GM12878 (cell line): Measurements from ENCODE around the gene ARMC9. TPM values are rescaled to one million over a fixed set of nuclear protein-coding genes. Genes with fewer than 3 reads are reported as not detected.

Experiments
- ATAC-seq: fragments of 200-7000 bp; cut with Tn5 transposase; 3 replicates; pipeline ENCODE4 v1.9.1; 2020; ENCODE audit warnings: mild to moderate bottlenecking, moderate library complexity
- BruUV-seq: library from RNA; stranded (reverse); fragments of 400-500 nt; replicated peaks from 2 replicates; lab custom pipeline; 2021; lab: Mats Ljungman, UMichigan
- CTCF ChIA-PET: fragments of 300-600 bp; sonication (Branson Sonifier 250); formaldehyde crosslinking; extraction: SDS; loops from one replicate; lab custom pipeline; 2021; ENCODE audit warnings: inconsistent platforms; lab: Yijun Ruan, JAX
- POLR2A ChIA-PET: fragments of 350-600 bp; formaldehyde crosslinking; extraction: SDS; loops from one replicate; lab custom pipeline; 2021; ENCODE audit warnings: inconsistent platforms; lab: Charles Lee
- RAD21 ChIA-PET: fragments of 300-600 bp; sonication (Branson Sonifier 250); formaldehyde crosslinking; loops from one replicate; lab custom pipeline; 2023; ENCODE audit warnings: antibody characterized with exemption; ENCODE audit not compliant: unreplicated experiment; lab: Charles Lee
- SMC1A ChIA-PET: fragments of 300-600 bp; sonication (Branson Sonifier 250); formaldehyde crosslinking; loops from one replicate; lab custom pipeline; 2023; ENCODE audit not compliant: unreplicated experiment, uncharacterized antibody; lab: Charles Lee
- DNase-seq: peaks from one replicate; pipeline ENCODE4 v3.0.0-alpha.2; 2011; ENCODE audit warnings: low read depth, low spot score
- FAIRE-seq: peaks from 3 replicates; lab custom pipeline; 2011; peaks lifted over from hg19 to GRCh38; lab: Jason Lieb, UNC
- H2AFZ ChIP-seq: 2 replicates; pipeline ENCODE4 v1.6.0; 2011; ENCODE audit warnings: low read depth, low read length, control low read depth; ENCODE audit not compliant: control insufficient read depth
- H3K27ac ChIP-seq: 2 replicates; pipeline ENCODE4 v1.5.1; 2011; ENCODE audit warnings: control low read depth; ENCODE audit not compliant: control insufficient read depth, insufficient read depth
- H3K27me3 ChIP-seq, 2 experiments: replicated peaks in 1 of 2; 2 replicates each; pipeline versions ENCODE4 v1.6.0 to v1.6.1; 2011; ENCODE audit warnings: low read length in 1 of 2; ENCODE audit not compliant: control insufficient read depth in 2 of 2, insufficient read depth in 2 of 2
- H3K36me3 ChIP-seq, 2 experiments: 2 replicates each; pipeline ENCODE4 v1.5.1; 2011; ENCODE audit warnings: low read length in 1 of 2; ENCODE audit not compliant: control insufficient read depth in 2 of 2, insufficient read depth in 2 of 2
- H3K4me1 ChIP-seq: 2 replicates; pipeline ENCODE4 v1.6.1; 2011; ENCODE audit warnings: mild to moderate bottlenecking, low read length, moderate library complexity, mixed read lengths; ENCODE audit not compliant: control insufficient read depth, insufficient read depth
- H3K4me2 ChIP-seq: 2 replicates; pipeline ENCODE4 v1.6.0; 2011; ENCODE audit warnings: control low read depth; ENCODE audit not compliant: control insufficient read depth, insufficient read depth
- H3K4me3 ChIP-seq: fragments of 200-600 bp; sonication (generic); 2 replicates; pipeline ENCODE4 v1.5.1; 2016
- H3K79me2 ChIP-seq: 2 replicates; pipeline ENCODE4 v1.6.0; 2011; ENCODE audit warnings: low read length; ENCODE audit not compliant: control insufficient read depth, insufficient read depth
- H3K9ac ChIP-seq: 2 replicates; pipeline ENCODE4 v1.8.0; 2011; ENCODE audit warnings: low read length, control low read depth, mixed read lengths; ENCODE audit not compliant: control insufficient read depth, insufficient read depth
- H3K9me3 ChIP-seq: replicated peaks from 3 replicates; pipeline ENCODE4 v1.5.1; 2011; ENCODE audit warnings: mild to moderate bottlenecking, low read length; ENCODE audit not compliant: control insufficient read depth, insufficient read depth
- H4K20me1 ChIP-seq: 2 replicates; pipeline ENCODE4 v1.6.0; 2011; ENCODE audit not compliant: control insufficient read depth, insufficient read depth
- ATF7 ChIP-seq: fragments of 450-650 bp; IDR thresholded peaks from 2 replicates; pipeline ENCODE4 v1.6.1; 2016; ENCODE audit warnings: low read depth, mild to moderate bottlenecking
- BMI1 ChIP-seq: fragments of 450-650 bp; IDR thresholded peaks from 2 replicates; pipeline ENCODE4 v1.6.1; 2016; ENCODE audit warnings: mild to moderate bottlenecking, moderate library complexity, borderline replicate concordance
- KDM1A ChIP-seq: fragments of 200-600 bp; sonication (generic); IDR thresholded peaks from 2 replicates; pipeline ENCODE4 v1.6.1; 2016; ENCODE audit warnings: borderline replicate concordance
- NFIC ChIP-seq: IDR thresholded peaks from 2 replicates; pipeline ENCODE4 v1.6.1; 2012; ENCODE audit warnings: low read depth, mild to moderate bottlenecking, inconsistent platforms, low read length, moderate library complexity
- NFXL1 ChIP-seq: fragments of 450-650 bp; IDR thresholded peaks from 2 replicates; pipeline ENCODE4 v1.6.1; 2017; ENCODE audit warnings: antibody characterized with exemption, mild to moderate bottlenecking, borderline replicate concordance
- POLR2A ChIP-seq: IDR thresholded peaks from 2 replicates; pipeline ENCODE4 v1.6.1; 2011; ENCODE audit warnings: low read depth, mild to moderate bottlenecking, low read length
- ZNF24 ChIP-seq: fragments of 450-650 bp; IDR thresholded peaks from 2 replicates; pipeline ENCODE4 v1.6.1; 2017; ENCODE audit warnings: antibody characterized with exemption, mild to moderate bottlenecking
- WGBS: methylation state at CpG from one replicate; pipeline ENCODE4 v1.1.6; 2016; ENCODE audit warnings: low lambda C conversion rate; ENCODE audit not compliant: insufficient replicate concordance, insufficient coverage; ENCODE audit errors: missing lambda C conversion rate; 5-methylcytosine and 5-hydroxymethylcytosine counted together
- in situ Hi-C: fragments of 300-500 bp; cut with MboI; formaldehyde crosslinking; loops from 9 replicates; pipeline ENCODE4 v1.14.3; 2018; ENCODE audit warnings: mixed read lengths
- intact Hi-C: fragments of 100-400 bp; cut with micrococcal nuclease; formaldehyde crosslinking; loops from one replicate; pipeline ENCODE4 v1.14.2; 2022; ENCODE audit not compliant: unreplicated experiment
- polyA plus RNA-seq, 11 experiments: library from polyadenylated mRNA; depleted of rRNA in 4 of 11; unstranded in 6 of 11; stranded (reverse) in 5 of 11; fragments of >200 nt; fragmentation: Nextera tagmentation in 4 of 11; fragmentation: Illumina TruSeq in 1 of 11; extraction: Ambion mirVana in 4 of 11; extraction: Trizol in 1 of 11; gene quantifications; 1 replicate in 1 of 11; 2 replicates in 10 of 11; pipeline versions ENCODE4 v1.2.1 to v1.2.3, GENCODE V29; 2011 to 2016; ENCODE audit warnings: inconsistent platforms in 2 of 11, missing spikeins in 2 of 11, low read depth in 1 of 11
- total RNA-seq, 4 experiments: library from RNA; depleted of rRNA in 3 of 4; stranded (reverse); fragments of >200 nt in 3 of 4; fragmentation: Illumina TruSeq in 1 of 4; extraction: Trizol in 1 of 4; gene quantifications; 2 replicates each; pipeline versions ENCODE4 v1.2.1 to v1.2.3, GENCODE V29; 2013 to 2021
- TF ChIP-seq, protein P1 (sequence below): fragments of 450-650 bp; conservative IDR thresholded peaks from 2 replicates; pipeline ENCODE4 v1.6.1; 2017; ENCODE audit warnings: mild to moderate bottlenecking, moderate library complexity

Gene ARMC9
- total and polyA plus RNA-seq, 10 of the 15 experiments (the other 5 are each of a cell fraction or from before 2014, with no cell fraction given): 3.8 to 21.8 (median 10.4) TPM

DNA sequence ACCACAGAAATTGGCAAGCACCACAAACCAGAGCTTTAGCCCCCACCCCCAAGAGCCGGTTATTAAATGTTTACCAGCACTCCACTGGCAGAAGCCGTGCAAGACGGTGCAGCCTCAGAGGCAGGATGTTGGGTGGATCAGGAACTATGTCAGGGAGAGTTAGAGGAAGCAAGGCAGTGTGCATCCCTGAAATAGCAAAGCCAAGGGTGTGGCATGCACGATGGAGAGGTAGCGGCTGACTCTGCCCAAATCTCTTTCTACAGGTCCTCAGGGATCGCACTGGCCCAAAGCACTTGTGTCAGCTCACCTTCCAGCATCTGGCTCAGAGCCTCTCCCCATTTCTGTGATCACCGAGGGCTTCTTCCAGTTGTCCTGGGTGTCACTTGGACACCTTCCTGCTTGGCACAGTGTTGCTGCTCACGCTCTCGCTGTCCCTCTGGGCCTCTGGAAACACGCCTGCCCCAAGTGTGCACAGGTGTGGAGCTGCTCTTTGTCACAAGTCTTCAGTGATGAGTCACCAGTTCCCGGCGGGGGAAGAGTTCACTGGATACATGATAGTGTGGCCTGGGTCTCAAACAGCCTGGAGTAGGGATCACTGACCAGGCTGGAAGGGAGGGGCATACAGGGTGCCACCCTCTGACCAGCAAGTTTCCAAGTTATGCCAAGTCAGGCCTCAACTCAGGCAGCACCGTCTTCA is 179.7 kb downstream of the ARMC9 start (continued):
- TF ChIP-seq BMI1 (no peak), KDM1A (no peak), ATF7 (no peak), ZNF24 (no peak), NFIC (no peak)

DNA sequence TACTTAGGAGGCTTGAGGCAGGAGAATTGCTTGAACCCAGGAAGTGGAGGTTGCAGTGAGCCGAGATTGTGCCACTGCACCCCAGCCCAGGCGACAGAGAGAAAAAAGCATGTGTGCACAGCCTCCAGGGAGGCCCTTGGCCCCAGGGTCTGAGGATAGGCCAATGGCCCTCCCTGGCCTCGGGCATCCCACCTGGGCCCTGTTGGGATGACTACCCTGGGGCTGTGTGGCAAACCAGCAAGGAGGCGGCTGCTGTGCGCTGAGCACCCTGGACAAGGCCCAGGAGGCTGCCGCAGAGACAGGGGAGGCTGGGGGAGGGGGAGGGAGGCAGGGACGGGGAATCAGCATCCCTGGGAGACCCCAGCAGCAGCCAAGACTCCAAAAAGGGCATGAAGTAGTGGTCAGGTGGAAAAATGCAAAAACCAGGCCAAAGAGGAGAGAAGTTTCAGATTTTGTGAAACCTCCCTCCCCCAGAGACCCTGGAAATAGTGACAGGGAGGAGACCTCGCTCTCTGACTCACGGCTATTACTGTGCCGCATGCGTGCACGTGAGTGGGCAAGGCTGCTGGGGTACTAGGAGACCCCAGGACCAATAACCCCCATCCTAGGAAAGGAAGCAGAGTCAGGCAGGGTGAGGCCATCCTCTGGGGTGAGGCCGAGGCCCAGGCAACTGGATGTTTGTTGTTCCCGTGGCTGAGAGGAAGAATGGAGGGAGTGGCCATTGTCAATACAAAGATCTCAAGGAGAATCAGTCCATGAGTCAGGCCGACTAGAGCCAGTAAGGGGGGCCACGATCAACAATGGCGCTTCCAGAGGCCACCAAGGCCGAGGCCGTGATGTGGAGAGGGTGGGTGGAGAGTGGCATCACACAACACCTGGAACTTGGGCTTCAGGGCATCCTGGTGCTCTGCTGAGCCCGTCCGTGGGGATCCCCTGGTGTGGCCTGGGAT is 181.1 kb downstream of the ARMC9 start:
- intact Hi-C loops: no loop called here
- RAD21 ChIA-PET: no interaction called here
- BruUV-seq: no TSS peak
- no peaks in the 10 kb centered on the region for H3K27me3 ChIP-seq
- no peaks in the 10 kb centered on the region for H4K20me1 ChIP-seq
- CTCF ChIA-PET: no interaction called here
- no peak overlapping the region for H3K27ac ChIP-seq
- no peak overlapping the region for H3K4me3 ChIP-seq
- H3K4me2 ChIP-seq: no peak overlapping the region
- DNase-seq: no peak
- TF ChIP-seq, protein P1, sequence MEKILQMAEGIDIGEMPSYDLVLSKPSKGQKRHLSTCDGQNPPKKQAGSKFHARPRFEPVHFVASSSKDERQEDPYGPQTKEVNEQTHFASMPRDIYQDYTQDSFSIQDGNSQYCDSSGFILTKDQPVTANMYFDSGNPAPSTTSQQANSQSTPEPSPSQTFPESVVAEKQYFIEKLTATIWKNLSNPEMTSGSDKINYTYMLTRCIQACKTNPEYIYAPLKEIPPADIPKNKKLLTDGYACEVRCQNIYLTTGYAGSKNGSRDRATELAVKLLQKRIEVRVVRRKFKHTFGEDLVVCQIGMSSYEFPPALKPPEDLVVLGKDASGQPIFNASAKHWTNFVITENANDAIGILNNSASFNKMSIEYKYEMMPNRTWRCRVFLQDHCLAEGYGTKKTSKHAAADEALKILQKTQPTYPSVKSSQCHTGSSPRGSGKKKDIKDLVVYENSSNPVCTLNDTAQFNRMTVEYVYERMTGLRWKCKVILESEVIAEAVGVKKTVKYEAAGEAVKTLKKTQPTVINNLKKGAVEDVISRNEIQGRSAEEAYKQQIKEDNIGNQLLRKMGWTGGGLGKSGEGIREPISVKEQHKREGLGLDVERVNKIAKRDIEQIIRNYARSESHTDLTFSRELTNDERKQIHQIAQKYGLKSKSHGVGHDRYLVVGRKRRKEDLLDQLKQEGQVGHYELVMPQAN: no peak
- TF ChIP-seq POLR2A (no peak), NFXL1 (no peak)
- TF ChIP-seq, all 136 proteins: peak for 0
- no peaks in the 10 kb centered on the region for H3K36me3 ChIP-seq
- no peaks in the 10 kb centered on the region for H3K79me2 ChIP-seq
- WGBS: 51% methylated on average over 19 of the region's 21 CpGs
- in situ Hi-C loops: no loop called here
- no peaks in the 10 kb centered on the region for H3K4me1 ChIP-seq
- no peak overlapping the region for H3K9ac ChIP-seq
- SMC1A ChIA-PET: no interaction called here
- POLR2A ChIA-PET: no interaction called here
- FAIRE-seq: no peak
- ATAC-seq: no peak
- no peak overlapping the region for H2AFZ ChIP-seq
- H3K9me3 ChIP-seq: no peaks in the 10 kb centered on the region
